ENCODE measurements around the gene TTF2. TPM values are rescaled to one million over a fixed set of nuclear protein-coding genes. Genes with fewer than 3 reads are reported as not detected.

Gene TTF2
- total RNA-seq, 4 donors from 2014 or later, result 6.6 to 12.8 (median 9.0) TPM

DNA sequence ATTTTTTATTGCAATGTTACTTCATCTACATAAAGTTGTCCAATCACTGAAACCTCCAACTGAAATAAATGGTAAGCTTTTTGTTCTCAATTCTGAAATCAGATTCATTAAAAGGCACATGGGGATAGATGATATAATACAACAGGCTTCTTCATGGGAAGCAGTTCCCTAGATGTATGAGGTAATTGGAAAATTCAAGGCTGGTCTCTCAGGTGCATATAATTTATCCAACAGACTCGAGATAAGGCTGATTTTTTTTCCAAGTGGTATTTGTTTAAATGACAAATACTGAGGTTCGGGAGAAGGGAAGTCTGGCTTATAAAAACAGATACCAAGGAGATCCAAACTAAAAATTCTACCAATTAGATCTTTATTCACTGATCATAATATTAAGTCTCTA is 47.2 kb downstream of the TTF2 start:
- no peaks in the 10 kb centered on the region for H3K4me1 ChIP-seq
- H3K4me3 ChIP-seq, result no peak overlapping the region
- intact Hi-C loops (cut with DNase I), result no loop called here
- 87% methylated on average over 2 of the region's 2 CpGs for WGBS
- DNase-seq (ENCODE audit: extremely low spot score), result no peak
- H3K9me3 ChIP-seq, result no peaks in the 10 kb centered on the region
- TF ChIP-seq, protein P1, sequence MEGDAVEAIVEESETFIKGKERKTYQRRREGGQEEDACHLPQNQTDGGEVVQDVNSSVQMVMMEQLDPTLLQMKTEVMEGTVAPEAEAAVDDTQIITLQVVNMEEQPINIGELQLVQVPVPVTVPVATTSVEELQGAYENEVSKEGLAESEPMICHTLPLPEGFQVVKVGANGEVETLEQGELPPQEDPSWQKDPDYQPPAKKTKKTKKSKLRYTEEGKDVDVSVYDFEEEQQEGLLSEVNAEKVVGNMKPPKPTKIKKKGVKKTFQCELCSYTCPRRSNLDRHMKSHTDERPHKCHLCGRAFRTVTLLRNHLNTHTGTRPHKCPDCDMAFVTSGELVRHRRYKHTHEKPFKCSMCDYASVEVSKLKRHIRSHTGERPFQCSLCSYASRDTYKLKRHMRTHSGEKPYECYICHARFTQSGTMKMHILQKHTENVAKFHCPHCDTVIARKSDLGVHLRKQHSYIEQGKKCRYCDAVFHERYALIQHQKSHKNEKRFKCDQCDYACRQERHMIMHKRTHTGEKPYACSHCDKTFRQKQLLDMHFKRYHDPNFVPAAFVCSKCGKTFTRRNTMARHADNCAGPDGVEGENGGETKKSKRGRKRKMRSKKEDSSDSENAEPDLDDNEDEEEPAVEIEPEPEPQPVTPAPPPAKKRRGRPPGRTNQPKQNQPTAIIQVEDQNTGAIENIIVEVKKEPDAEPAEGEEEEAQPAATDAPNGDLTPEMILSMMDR (IDR thresholded peaks at IDR 0.05), result no peak
- TF ChIP-seq EP300 (IDR thresholded peaks at IDR 0.05), result no peak
- H3K36me3 ChIP-seq, result peaks cover 3 to 61% (median 21%) of the 10 kb centered on the region in 4 donors
- no peaks in the 10 kb centered on the region for H3K27me3 ChIP-seq
- H3K27ac ChIP-seq (replicated peaks in 1 of 4), result no peak overlapping the region

DNA sequence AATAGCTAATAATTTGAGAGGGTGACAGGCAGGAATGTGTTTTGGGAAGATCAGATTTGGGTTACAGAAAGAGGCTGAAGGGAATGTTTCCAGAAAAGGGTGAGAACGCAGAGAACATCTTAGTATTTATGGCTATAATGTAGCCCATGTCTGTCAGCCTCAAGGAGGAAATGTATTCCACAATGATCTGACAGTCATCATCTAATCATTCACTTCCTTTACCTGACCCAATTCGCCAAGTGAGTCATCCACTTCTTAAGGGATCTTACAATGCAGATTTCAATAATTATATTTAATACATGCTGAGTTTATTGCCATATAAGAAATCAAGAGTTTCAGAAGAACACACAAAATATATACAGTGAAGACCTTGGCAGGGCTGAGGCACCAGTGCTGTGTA is 50.6 kb downstream of the TTF2 start:
- WGBS, result 73% methylated on average over 2 of the region's 2 CpGs
- H3K4me3 ChIP-seq, result no peak overlapping the region
- H3K27ac ChIP-seq (replicated peaks in 1 of 4), result no peak overlapping the region
- DNase-seq (ENCODE audit: extremely low spot score), result no peak
- intact Hi-C loops (cut with DNase I), result no loop called here
- peaks cover 15 to 77% (median 38%) of the 10 kb centered on the region in 4 donors for H3K36me3 ChIP-seq
- no peak for TF ChIP-seq POLR2AphosphoS5 (IDR thresholded peaks at IDR 0.05)
- no peak for TF ChIP-seq POLR2A (IDR thresholded peaks at IDR 0.05; ENCODE audit: low read depth)
- no peak for TF ChIP-seq EP300 (IDR thresholded peaks at IDR 0.05)
- TF ChIP-seq, protein P1 (IDR thresholded peaks at IDR 0.05), result no peak
- no peaks in the 10 kb centered on the region for H3K4me1 ChIP-seq
- H3K9me3 ChIP-seq, result no peaks in the 10 kb centered on the region
- H3K27me3 ChIP-seq, result no peaks in the 10 kb centered on the region

DNA sequence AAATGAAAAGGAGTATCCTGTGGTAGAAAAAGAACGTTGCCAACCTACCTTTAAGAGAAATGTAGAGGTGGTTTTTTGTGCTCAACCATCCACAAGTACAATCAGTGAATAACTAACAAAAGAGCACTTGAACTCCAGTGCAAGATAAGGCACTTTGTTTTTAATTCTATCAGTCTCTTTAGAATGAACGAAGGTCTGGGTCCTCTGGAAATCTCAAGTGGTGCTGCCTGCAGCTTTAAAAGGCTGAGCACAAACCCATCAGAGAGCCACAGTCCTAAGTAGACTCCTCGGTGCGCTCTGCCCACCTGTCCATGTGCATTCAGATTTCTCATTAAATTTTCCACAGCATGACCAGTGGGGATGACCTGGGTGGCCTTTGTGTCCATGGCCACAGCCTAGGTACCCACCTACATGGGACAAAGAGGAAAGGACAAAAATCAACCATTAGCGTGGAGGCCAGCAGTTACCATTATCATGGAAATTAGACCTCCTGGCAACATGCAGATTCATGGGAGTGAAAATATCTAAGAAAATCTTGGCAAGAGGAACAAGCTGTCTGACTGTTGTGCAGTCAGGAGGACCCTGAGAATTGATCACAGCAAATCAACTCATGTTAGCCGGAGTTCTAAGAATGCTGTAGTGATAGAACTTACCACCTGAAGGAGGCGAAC is 52.1 kb downstream of the TTF2 start:
- Histone ChIP-seq H3K27me3 (no peaks in the 10 kb centered on the region), H3K9me3 (no peaks in the 10 kb centered on the region), H3K4me1 (no peaks in the 10 kb centered on the region), H3K4me3 (no peak overlapping the region), H3K27ac (replicated peaks in 1 of 4) (no peak overlapping the region), H3K36me3 (peaks cover 15 to 77% (median 33%) of the 10 kb centered on the region in 4 donors)
- WGBS, result 96% methylated on average over 7 of the region's 7 CpGs
- intact Hi-C loops (cut with DNase I), result no loop called here
- no peak for TF ChIP-seq EP300 (IDR thresholded peaks at IDR 0.05)
- TF ChIP-seq, protein P1 (IDR thresholded peaks at IDR 0.05), result no peak
- TF ChIP-seq POLR2A (IDR thresholded peaks at IDR 0.05; ENCODE audit: low read depth), result no peak
- TF ChIP-seq POLR2AphosphoS5 (IDR thresholded peaks at IDR 0.05), result no peak
- no peak for DNase-seq (ENCODE audit: extremely low spot score)

DNA sequence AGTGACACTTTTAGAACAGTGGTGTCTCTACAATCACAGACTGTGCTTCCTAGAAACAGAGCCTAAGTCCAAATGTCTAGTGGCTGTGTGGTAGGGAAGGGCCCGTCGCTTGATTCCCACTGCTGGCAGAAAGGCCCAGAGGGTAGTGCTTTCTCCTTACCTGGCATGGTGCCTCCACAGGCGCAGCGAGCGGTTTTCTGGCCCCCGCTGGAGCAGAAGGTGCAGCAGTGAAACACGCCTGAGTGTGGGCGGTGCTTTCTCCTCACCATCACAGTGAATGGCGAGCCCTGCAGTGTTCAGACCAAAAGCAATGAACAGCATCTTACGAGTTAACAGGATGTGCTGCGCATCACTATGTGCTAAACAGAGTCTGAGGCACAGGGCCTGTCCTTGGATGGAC is 53.1 kb downstream of the TTF2 start:
- Histone ChIP-seq H3K36me3 (peaks cover 15 to 82% (median 32%) of the 10 kb centered on the region in 4 donors), H3K4me1 (peaks cover 0 to 9% (median 2%) of the 10 kb centered on the region in 4 donors), H3K9me3 (no peaks in the 10 kb centered on the region), H3K27ac (replicated peaks in 1 of 4) (no peak overlapping the region), H3K4me3 (no peak overlapping the region), H3K27me3 (no peaks in the 10 kb centered on the region)
- DNase-seq (ENCODE audit: extremely low spot score), result no peak
- intact Hi-C loops (cut with DNase I), result no loop called here
- WGBS, result 88% methylated on average over 9 of the region's 11 CpGs
- TF ChIP-seq, protein P1 (IDR thresholded peaks at IDR 0.05), result no peak
- no peak for TF ChIP-seq EP300 (IDR thresholded peaks at IDR 0.05)
- no peak for TF ChIP-seq POLR2A (IDR thresholded peaks at IDR 0.05; ENCODE audit: low read depth)
- no peak for TF ChIP-seq POLR2AphosphoS5 (IDR thresholded peaks at IDR 0.05)

DNA sequence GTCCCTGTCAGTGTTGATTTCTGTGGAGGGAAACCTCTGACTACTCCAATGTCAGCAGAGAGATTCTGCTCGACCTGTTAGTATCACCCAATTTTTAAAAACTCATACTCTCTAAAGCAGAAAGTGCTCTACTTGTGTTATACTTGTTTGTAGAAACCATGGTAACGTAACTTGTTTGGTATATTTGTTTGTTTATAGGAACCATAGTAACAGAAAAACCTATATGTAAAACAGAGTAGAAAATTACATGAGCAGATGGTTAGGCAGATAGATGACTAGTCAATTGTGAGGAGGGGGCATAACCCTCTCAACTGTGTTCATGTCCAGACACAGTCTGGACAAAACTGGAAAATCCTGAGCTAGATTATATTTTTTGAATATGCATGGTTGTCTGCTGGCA is 54.8 kb downstream of the TTF2 start:
- TF ChIP-seq, protein P1 (IDR thresholded peaks at IDR 0.05), result no peak
- no peak for DNase-seq (ENCODE audit: extremely low spot score)
- H3K9me3 ChIP-seq, result no peaks in the 10 kb centered on the region
- H3K36me3 ChIP-seq, result peaks cover 12 to 70% (median 27%) of the 10 kb centered on the region in 4 donors
- no peak overlapping the region for H3K4me3 ChIP-seq
- intact Hi-C loops (cut with DNase I), result no loop called here
- H3K27me3 ChIP-seq, result no peaks in the 10 kb centered on the region
- H3K27ac ChIP-seq (replicated peaks in 1 of 4), result no peak overlapping the region
- WGBS, result 89% methylated on average over 2 of the region's 2 CpGs
- peaks cover 0 to 13% (median 2%) of the 10 kb centered on the region in 4 donors for H3K4me1 ChIP-seq
